Stimulated activated CD4-positive, alpha-beta T cell treated with anti-CD3 and anti-CD28 coated beads, Interleukin-12 subunit alpha, Interleukin-12 subunit beta, amount 100 ng/mL, for 48 hours (primary cell): ENCODE measurements around the gene IRGQ.
"Not testable (repeated sequence)": the region's sequence is repeated elsewhere in the genome, so short reads cannot be mapped to it uniquely, and the experiment has no call there.

Source experiments
- DNase-seq, 3 donors: peaks; one replicate each; pipeline ENCODE4 v3.0.0-alpha.2; 2020; ENCODE audit warnings: low read depth in 2 of 3, low spot score in 1 of 3

The IRGQ gene

DNA sequence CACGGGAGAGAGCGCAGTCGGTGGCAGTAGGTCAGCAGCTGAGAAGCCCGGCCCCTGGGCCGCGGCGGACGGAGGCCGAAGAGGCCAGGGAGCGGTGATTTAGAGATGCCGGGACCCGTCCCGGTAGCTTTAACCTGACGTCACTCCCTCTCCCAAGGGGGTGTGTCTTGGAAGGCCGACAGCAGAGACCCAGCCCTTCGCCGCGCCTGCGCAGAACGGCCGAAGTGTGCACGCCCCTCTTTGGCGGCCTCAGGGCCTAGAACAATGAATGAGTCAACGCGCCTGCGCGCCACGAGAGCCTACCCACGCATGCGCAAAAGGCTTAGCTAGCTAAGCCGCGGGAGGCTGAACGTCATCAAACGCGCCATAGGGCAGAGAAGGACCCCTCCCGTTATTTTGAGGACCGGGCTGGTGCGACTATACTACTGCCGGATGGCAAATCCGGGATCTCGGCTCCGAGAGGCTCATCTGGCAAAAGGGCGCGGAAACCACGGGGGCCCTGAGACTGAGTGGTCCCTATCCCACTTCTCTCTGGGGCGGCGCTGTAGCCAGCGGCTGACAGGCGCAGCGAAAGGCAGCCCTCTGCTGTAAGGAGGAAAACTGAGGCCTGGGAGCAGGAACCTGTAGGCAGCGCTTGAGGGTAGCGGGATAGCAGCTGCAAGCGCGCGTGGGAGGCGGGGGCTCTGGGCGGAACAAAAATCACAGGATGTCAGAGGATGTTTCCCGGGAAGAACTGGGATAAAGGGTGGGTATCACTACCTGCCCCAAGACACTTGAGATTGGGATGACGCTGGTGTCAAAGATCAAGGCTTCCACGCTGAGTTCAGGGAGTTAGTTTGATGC lies at the start of gene IRGQ, which contains the start of gene ZNF576:
Gene IRGQ, minus strand, starts transcription at position 136 of the 843 bp plus-strand sequence. CDS start 796 bp downstream, outside the sequence.
Gene ZNF576, plus strand, starts transcription at position 597 of the 843 bp plus-strand sequence. CDS start 514 bp downstream, outside the sequence.
- peak; percentile 100 for DNase-seq

DNA sequence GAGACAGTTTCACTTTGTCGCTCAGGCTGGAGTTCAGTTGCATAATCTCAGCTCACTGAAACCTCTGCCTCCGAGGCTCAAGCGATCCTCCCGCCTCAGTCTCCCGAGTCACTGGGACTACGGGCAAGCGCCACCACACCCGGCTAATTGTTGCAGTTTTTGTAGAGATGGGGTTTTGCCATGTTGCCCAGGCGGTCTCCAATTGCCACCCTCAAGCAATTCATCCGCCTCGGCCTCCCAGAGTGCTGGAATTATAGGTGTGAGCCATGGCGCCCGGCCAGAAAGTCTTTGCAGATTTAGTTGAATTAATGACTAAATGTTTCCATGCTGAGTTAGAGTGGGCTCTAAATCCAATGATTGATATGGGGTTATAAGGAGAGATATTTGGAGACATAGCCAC lies 48.2 kb upstream of the IRGQ start:
- DNase-seq, result no peak

GRCh38 chr19:43643326-43643725 lies 47.4 kb upstream of the IRGQ start:
- DNase-seq, result no peak

GRCh38 chr19:43642531-43642930 lies 46.6 kb upstream of the IRGQ start:
- DNase-seq, result no peak

- no peak for DNase-seq
Observed at GRCh38 chr19:43641333-43641732, 45.4 kb upstream of the IRGQ start.

GRCh38 chr19:43640424-43640757 lies 44.5 kb upstream of the IRGQ start:
- no peak for DNase-seq

DNA sequence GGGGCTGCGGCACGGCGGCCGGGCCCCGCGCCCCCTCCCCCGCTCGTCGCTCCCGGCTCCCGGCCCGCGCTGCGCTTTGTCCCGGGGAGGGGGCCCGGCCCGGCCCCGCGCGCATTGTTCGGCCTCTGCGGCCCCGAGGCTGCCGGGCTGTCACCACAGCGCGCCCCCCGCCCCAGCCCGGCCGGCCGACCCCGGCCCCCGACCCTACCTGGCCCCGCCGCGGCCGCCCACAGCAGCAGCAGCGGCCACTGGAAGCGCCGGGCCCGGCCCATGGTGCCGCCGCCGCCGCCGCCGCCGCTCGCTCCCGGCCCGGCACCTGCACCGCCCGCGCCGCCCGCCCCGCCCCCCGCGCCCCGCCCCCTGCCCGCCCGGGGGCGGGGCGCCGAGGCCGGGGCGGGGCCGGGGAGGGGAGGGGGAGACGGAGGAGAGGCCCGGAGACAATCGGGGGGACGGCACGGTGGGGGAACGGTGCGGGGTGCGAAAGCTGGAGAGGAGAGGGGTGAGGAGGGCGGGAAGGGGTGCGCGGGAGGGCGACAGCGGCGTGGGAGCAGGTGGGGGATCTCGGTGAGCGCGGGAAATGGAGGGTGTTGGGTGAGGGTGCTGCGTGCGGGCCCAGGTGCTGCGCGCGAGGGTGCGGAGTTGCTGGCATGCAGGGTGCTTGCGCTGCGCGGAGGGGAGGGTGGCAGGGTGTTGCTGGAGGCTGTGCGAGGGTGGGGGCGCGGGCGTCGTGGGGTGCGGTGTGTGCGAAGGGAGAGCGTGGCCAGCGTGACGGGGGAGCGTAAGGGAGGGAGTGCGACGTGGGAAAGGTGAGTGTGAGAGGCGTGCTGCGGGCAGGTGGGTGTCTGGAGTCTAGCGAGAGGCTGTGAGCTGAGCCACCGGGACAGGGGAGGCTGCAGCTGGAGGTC lies 43.8 kb upstream of the IRGQ start, which contains the start of gene CADM4:
Gene CADM4, minus strand, starts transcription at position 332 of the 905 bp plus-strand sequence. Its CDS starts 60 bp downstream, at position 272.
- peak in 1 of 3 donors; percentile 6 for DNase-seq

GRCh38 chr19:43638995-43639518 lies 43.1 kb upstream of the IRGQ start:
- DNase-seq, result no peak

- DNase-seq, result no peak
Observed at GRCh38 chr19:43638214-43638994, 42.5 kb upstream of the IRGQ start.

DNA sequence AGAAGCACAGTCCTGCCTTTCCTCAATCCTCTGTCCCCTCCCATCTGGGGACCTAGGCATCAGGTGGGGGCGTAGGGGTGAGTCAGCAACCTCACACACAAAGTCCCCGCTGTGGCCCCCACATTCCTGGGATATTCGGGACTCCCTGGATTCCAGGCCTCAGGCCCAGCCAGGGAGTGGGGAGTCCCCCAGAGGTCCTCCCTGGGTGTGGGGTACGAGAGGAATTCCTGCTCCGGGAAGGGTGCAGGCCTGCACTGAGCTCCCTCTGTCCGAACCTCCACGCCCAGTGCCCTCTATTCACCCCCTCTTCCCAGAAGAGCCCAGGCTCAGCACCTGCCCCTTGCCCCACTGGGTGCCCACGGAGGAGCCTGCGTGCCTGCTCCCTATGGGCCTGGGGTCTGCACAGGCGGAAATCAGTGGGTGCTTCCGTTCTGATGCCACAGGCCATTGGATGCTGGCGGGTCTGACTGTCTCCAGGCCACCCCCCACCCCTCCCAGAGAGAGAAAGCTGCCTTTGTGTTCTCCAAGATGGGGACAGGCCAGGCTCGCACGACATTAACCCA lies 40.3 kb upstream of the IRGQ start:
- DNase-seq, result no peak

DNA sequence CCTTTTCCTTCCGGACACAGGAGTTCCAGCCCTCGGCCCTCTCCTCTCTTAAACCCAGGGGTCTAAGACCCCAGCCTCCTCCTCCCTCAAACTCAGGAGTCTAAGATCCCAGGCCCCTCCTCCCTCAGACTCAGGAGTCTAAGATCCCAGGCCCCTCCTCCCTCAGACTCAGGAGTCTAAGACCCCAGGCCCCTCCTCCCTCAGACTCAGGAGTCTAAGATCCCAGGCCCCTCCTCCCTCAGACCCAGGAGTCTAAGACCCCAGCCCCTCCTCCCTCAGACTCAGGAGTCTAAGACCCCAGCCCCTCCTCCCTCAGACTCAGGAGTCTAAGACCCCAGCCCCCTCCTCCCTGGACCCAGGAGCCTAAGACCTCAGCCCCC lies 39.6 kb upstream of the IRGQ start:
- not testable (repeated sequence) for DNase-seq

GRCh38 chr19:43634872-43635560 lies 39.1 kb upstream of the IRGQ start:
- no peak for DNase-seq

DNA sequence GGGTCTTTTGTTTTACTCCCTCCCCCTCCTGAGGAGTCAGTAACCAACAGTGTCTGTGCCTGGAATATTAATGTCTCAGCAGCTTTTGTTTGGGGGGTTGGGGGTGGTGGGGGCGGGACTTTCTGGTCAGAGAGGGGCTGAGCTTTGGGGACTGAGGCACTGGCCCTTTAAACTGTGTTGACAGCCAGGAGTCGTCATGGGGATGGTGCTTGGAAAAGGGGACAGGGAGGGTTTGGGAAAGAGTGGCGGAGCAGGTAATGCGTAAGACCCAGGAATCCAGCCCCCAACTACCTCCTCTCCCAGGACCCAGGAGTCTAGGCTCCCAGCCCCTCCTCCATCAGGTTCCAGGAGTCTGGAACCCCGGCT lies 38.6 kb upstream of the IRGQ start:
- no peak for DNase-seq

- no peak for DNase-seq
Observed at GRCh38 chr19:43634068-43634467, 38.1 kb upstream of the IRGQ start.

- DNase-seq, result no peak
Observed at GRCh38 chr19:43633520-43633919, 37.6 kb upstream of the IRGQ start.

DNA sequence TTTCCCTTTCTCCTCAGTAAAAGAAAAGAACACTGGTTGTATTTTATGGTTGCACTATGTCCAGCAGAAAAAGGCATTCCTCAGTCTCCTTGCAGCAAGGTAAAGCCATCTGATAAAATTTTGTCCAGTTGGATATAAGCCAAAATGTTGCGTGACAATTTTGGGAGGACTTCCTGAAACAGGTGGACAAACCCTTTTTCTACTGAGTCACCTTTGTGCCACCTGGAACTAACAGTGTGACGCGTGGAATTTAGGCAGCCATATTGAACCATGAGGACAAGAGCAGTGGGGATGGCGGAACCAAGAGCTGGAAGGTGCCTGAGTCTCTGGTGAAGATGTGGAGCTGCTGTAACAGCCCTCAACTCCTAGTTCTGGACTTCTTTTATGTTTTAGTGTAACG lies 35.6 kb upstream of the IRGQ start:
- no peak for DNase-seq

DNA sequence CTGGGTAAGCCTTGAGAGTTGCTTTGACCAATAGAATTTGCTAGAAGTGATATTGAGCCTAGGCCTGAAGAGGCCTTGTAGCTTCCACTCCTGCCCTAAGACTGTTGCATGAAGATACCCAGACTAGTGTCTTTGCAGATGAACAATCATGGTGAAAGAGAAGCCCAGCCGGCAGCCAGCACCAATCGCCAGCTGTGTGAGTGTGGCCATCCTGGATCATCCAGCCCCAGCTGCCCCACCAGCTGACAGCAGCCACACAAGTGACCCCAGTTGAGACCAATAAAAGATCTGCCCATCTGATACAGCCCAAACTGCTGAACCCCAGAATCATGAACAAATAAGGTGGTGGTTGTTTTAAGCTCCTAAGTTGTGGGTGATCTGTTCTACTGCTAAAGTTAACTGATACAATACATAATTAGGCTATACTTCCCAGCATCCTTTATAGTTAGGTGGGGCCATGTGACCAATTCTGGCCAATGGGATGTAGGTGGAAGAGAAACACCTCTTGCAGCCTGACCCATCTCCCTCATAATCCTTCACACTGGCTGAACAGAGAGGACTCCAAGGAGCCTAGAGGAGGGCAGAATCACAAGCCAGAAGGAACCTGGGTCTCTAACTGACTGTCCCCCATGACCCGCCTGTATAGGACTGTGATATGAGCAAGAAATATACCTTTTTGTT lies 32.9 kb upstream of the IRGQ start:
- DNase-seq, result no peak

DNA sequence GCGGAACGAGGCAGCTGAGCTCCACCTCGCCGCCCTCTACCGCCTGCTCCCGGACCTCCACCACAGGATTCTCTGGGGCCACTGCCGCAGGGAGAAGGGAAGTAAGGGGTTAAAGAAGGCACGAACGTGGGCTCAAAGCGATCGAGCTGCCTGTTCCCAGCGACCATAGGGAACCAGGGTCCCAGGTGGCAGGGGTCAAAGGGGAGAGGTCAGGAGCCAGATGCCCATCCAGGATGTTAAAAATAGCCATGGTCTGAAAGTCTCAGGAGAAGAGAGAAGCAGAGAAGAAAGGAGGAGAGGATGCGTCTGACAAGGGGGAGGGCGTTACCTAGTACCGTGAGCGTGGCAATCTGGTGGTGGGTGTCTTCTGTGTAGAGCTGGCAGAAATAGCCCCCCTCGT lies 30.9 kb upstream of the IRGQ start:
- no peak for DNase-seq

DNA sequence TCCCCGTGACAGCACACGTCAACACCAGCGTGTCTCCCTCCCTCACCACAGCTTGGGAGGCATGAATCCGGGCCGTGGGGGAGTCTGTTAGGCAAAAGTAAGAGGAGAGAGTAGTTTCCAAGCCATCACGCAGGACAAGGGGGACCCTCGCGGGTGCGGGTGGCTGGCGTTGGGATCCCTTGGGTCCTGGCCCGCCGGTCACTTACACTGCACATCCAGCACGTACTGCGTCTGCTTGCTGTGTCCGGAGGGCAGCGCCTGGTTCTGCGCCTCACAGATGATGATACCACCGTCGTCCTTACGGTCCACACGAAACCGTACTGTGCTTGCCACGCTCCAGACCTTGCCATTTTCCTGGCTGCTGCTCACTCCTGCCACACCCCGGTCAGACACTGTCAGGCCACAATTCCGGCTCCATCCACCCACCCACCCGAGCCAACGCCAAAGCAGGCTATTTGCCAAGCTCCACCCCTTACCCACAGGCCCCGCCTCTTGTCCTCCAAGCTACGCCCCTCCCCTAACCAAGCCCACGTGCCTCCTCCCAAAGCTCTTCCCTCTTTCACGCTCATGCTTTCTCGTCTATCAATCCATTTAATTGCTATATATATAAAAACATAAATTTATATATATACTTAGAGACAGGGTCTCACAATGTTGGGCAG lies 30.1 kb upstream of the IRGQ start:
- no peak for DNase-seq
